A172 (cell line): ENCODE measurements around the gene TEAD1. TPM values are rescaled to one million over a fixed set of nuclear protein-coding genes. Genes with fewer than 3 reads are reported as not detected.

Experiments
- DNase-seq: peaks from one replicate; pipeline ENCODE4 v3.0.0-alpha.2; 2015; ENCODE audit warnings: low spot score
- total RNA-seq: library from RNA; depleted of rRNA; stranded (reverse); fragments of >200 nt; shearing (Covaris generic); gene quantifications from 2 replicates; pipeline ENCODE4 v1.2.3, GENCODE V29; 2014

TEAD1 gene
- total RNA-seq, 1 experiment from 2014 or later, result 92.5 TPM

- DNase-seq, result no peak
These were observed 7.3 kb upstream of the TEAD1 start for GRCh38 chr11:12666915-12667314.

GRCh38 chr11:12667646-12668045 lies 6.6 kb upstream of the TEAD1 start:
- DNase-seq, result no peak

DNA sequence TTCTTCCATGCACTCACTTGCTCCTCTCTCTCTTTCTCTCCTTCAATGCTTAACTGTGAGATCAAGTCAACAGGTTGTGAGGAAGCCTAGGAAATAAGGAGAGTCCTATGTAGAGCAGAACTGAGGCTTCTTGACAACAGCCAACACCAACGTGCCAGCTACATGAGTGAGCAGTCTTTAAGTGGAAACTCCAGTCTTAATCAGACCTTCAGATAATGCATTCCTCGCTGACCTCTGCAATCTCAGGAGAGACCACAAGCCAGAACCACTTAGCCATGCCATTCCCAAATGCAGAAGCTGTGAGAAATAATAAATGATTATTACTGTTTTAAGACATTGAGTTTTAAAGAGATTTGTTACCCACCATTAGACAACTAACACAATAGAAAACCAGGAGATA lies 6.1 kb upstream of the TEAD1 start:
- DNase-seq, result no peak

- DNase-seq, result no peak
These were observed 4.3 kb upstream of the TEAD1 start for GRCh38 chr11:12669930-12670329.

DNA sequence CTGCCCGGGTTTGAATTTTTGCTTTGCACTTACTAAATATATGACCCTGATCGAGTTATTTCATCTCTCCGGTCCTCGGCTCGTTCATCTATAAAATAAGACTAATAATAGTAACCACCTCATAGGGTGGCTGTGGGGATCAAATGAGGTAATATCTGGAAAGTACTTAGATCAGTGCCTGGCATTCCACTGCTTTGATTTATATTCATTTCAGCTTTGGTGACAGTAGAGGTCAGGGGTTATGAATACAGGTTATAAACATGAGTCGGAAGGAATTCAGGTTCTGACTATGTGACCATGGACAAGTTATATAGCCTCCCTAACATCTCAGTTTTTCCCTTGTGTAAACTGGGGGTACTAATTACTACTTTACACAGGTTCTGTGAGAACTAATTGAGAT lies 2.9 kb upstream of the TEAD1 start:
- DNase-seq, result no peak

- DNase-seq, result no peak
These were observed 659 bp upstream of the TEAD1 start for GRCh38 chr11:12673601-12673923.

DNA sequence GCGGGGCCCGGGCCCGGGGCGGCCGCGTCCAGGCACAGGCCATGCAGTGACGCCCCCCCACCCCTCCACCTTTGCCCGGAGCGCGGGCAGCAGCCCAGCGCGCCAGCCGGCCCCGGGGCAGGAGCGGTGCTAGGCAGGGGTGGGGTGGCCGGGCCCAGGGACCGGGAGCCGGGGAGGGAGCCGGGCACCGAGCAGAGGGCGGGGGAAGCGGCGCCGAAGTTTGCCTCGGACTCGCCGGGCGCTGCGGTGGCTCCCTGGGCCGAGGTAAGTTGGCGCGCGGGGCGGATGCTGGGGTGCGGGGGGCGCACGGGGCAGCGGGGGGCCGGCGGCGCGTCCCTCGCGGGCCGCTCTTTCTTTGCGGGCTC lies 332 bp downstream of the TEAD1 start:
- no peak for DNase-seq

DNA sequence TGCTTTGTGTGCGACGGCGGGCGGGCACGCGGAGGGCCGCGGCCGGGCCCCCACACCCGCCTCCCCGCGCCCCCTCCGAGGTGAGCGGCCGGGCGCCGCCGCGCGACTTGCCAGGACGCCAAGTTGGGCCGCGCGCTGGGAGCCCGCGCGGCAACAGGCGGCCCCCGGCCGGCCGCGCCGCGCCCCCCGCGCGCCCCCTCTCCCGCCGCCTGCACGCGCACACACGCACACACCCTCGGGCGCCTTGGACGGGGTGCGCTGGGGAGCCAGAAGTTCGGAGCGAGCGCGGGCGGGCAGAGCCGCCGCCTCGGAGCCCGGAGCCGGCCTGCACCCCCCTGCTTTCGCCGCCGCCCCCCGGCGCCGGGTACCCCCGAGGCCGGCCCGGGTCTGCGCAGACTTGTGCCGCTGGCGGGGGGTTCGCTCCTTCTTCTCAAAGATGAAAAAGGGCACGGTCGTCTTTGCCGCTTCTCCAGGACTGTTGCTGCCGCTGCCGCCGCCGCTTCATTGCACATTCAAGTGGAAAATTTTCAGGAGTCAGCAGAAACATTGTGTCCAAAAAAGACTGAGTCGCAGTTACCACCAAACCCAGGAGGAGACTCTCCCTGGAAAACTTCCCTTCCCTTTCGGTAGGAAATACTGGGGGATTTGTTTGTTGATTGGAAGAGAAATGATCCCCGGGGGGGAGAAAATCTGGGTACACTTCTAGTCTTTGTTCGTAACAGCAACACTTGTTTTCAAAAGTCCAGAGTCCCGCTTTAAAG lies 895 bp downstream of the TEAD1 start:
- DNase-seq, result no peak

DNA sequence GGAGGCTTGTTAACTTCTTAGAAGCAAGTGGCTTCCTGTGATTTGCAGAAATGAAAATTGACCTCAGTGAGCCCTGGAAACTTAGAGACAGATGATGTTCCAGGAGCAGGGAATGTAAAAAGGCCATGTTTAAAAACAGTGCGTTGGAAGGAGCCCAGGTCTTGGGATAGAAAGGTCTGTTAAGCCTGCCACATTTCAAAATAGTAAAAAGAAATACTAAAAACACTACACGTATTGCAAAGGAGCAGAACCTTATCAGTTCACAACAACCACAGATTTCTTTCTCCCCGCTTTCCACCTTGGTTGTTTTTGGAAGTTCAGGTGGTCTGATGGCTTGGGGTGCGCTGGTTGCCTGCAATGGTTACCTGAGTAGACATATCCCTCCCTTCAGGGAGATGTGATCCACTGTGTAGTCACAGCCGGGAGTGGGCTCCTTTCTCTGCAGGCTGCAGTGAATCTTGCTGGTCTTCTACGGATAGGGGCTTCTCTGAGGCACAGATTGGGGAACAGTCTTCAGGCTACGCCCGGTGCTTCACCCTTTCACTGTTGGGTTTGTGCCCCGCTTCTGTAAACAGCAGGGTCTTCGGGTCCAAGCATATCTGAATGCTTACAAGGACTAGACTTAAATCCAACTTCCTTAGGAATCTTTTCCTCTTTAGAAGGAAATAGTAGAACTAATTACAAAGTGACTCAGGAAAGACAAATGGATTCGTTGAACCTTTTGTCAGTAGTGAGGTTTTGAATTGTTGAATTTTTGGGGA lies 1.9 kb downstream of the TEAD1 start:
- DNase-seq, result no peak

GRCh38 chr11:12677131-12677530 lies 2.9 kb downstream of the TEAD1 start:
- peak; percentile 51 for DNase-seq

GRCh38 chr11:12678092-12678491 lies 3.9 kb downstream of the TEAD1 start:
- DNase-seq, result no peak

DNA sequence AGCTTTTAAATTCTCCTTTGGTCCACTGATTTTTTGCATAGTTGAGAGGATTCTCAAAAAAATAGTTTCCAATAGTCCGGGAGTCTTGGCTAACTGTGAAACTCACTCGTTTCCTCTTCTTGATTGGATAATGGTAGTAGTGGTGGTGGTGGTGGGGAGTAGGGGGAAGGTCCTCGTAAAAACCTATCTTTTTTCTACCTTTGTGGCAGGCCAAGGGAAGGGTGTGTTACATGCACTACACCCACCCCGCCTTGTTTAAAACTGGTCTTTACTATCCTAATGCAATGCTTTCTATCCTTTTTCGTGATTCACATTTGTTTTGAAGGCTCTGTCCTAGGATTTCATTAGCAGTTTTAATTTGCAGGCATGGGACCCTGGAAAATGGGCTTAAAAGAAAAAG lies 4.8 kb downstream of the TEAD1 start:
- no peak for DNase-seq

- DNase-seq, result no peak
These were observed 5.2 kb downstream of the TEAD1 start for GRCh38 chr11:12679471-12679870.

DNA sequence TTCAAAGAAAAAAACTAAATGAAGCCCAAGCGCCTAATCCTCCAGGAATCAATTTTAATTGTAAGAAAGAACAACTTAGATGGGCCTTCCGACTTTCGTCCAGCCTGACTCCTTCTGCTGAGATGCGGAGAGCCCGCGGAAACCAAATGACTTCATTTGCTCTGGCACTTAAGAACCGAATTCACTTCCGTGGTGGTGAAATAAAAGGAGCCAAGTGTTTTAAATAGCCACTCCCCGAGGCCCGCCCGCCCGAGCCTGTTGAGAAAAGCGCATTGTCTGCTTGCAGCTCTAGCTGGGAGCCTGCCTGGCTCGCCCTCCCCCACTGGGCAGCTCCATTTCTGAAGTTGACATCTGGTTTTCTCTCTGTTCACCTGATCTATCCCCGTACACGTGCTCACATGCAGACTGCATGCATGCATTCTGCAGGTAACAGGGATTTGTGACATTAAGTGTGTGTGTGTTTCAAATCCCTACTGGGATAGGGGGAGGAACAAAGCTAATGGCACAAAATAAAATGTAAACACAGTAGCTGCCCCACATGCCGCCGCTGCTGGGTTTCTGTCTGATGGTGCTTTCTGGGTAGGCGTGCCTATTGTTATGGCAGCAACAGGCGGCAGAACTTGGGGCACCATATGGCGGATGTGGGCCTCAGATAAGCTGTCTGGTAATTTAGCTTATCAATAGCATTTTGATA lies 6.2 kb downstream of the TEAD1 start:
- peak; percentile 83 for DNase-seq

DNA sequence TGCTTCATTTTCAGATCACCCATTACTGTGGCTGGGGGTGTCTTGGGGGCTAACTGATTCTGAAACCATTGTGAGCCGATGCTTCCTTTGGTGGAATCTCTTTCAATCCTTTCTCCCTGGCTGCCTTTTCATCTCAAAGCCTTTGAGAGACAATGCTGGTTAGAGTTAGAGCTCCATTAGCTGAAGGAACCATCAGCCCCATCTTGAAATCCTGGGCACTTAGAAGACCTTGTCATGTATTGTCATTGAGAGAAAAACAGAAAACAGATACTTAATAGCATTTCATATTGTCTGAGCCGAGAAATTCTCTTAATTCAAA lies 6.7 kb downstream of the TEAD1 start:
- no peak for DNase-seq

GRCh38 chr11:12681466-12681865 lies 7.2 kb downstream of the TEAD1 start:
- DNase-seq, result no peak

DNA sequence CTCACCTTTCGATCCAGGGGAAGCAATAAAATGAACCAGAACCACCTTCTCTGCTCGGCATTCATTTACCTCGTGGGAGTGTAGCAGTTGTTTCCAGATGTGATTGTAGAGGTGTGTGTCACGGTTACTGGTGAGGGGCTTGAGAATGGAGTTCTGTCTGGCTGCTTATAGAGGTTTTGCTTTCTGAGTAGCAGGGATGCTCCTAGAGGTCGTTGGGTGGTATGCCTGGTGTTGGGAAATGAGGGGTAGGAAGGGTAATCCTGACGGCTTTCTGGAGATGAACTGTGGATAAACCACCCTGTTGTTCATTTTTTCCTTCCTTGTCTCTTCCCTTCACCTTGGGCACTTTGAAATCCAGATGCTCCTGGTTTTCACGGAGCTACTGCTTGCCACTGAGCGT lies 8.1 kb downstream of the TEAD1 start:
- DNase-seq, result no peak

GRCh38 chr11:12682737-12683500 lies 8.7 kb downstream of the TEAD1 start:
- DNase-seq, result no peak

- DNase-seq, result no peak
These were observed 9.7 kb downstream of the TEAD1 start for GRCh38 chr11:12683874-12684273.

DNA sequence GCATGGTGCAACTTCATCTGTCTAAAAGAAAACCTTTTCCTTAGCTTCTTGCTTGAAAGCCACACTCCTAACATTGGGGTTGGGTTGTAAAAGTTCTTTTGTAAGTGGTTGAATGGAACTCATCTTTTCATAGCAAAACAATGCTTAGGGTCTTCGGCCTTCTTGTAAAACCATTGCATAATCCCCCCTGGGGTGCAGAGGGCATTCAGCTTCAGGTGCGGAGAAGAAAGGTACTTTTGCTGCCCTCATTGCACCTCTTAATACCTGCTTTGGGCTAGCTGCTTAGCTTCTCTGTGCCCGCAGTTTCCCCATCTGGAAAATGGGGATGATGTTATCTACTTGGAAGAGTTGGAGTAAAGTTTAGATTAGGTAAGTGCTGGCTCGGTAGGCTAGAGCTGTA lies 10.1 kb downstream of the TEAD1 start:
- DNase-seq, result no peak

- no peak for DNase-seq
These were observed 10.6 kb downstream of the TEAD1 start for GRCh38 chr11:12684816-12685215.

GRCh38 chr11:12685229-12685628 lies 11.0 kb downstream of the TEAD1 start:
- no peak for DNase-seq
